NK-92 (cell line): ENCODE results near the gene CACNA2D3.

ENCODE experiments used
- DNase-seq: peaks from one replicate; lab custom pipeline; 2025; ENCODE audit not compliant: unreplicated experiment; lab: John Stamatoyannopoulos, UW

Gene CACNA2D3

GRCh38 chr3:54213907-54214306 is 91.6 kb downstream of the CACNA2D3 start:
- DNase-seq, result no peak

- no peak for DNase-seq
Observed at GRCh38 chr3:54214845-54215244, 92.5 kb downstream of the CACNA2D3 start.

- no peak for DNase-seq
Observed at GRCh38 chr3:54215521-54215920, 93.2 kb downstream of the CACNA2D3 start.

- DNase-seq, result no peak
Observed at GRCh38 chr3:54217828-54218227, 95.5 kb downstream of the CACNA2D3 start.

GRCh38 chr3:54222316-54222715 is 100.0 kb downstream of the CACNA2D3 start:
- no peak for DNase-seq

- no peak for DNase-seq
Observed at GRCh38 chr3:54223063-54223462, 100.7 kb downstream of the CACNA2D3 start.

- no peak for DNase-seq
Observed at GRCh38 chr3:54225841-54226528, 103.6 kb downstream of the CACNA2D3 start.

- DNase-seq, result no peak
Observed at GRCh38 chr3:54228806-54229205, 106.5 kb downstream of the CACNA2D3 start.

- DNase-seq, result no peak
Observed at GRCh38 chr3:54232618-54233017, 110.3 kb downstream of the CACNA2D3 start.

GRCh38 chr3:54235998-54236397 is 113.6 kb downstream of the CACNA2D3 start:
- no peak for DNase-seq

GRCh38 chr3:54237109-54237508 is 114.8 kb downstream of the CACNA2D3 start:
- no peak for DNase-seq

GRCh38 chr3:54237788-54238502 is 115.6 kb downstream of the CACNA2D3 start:
- DNase-seq, result no peak

GRCh38 chr3:54240309-54240708 is 118.0 kb downstream of the CACNA2D3 start:
- DNase-seq, result no peak

- DNase-seq, result no peak
Observed at GRCh38 chr3:54243056-54243931, 120.9 kb downstream of the CACNA2D3 start.

- no peak for DNase-seq
Observed at GRCh38 chr3:54243960-54244682, 121.8 kb downstream of the CACNA2D3 start.

- DNase-seq, result no peak
Observed at GRCh38 chr3:54251705-54252104, 129.4 kb downstream of the CACNA2D3 start.

GRCh38 chr3:54257125-54257720 is 134.9 kb downstream of the CACNA2D3 start:
- no peak for DNase-seq

- DNase-seq, result no peak
Observed at GRCh38 chr3:54259636-54260035, 137.3 kb downstream of the CACNA2D3 start.

GRCh38 chr3:54261141-54261540 is 138.8 kb downstream of the CACNA2D3 start:
- no peak for DNase-seq

- DNase-seq, result no peak
Observed at GRCh38 chr3:54262541-54262940, 140.2 kb downstream of the CACNA2D3 start.

- DNase-seq, result no peak
Observed at GRCh38 chr3:54262946-54263345, 140.6 kb downstream of the CACNA2D3 start.
